B cell (primary cell): Measurements from ENCODE around the gene FASTK.

Source experiments
- EZH2 ChIP-seq: IDR thresholded peaks from 2 replicates; pipeline ENCODE4 v1.6.1; 2012; ENCODE audit warnings: borderline replicate concordance, low read depth, mild to moderate bottlenecking, moderate library complexity, low read length; ENCODE audit not compliant: insufficient read depth, poor library complexity, severe bottlenecking
- TF ChIP-seq, protein P1 (sequence below): fragments of 200-600 bp; IDR thresholded peaks from one replicate; pipeline ENCODE4 v1.8.0; 2022; ENCODE audit warnings: antibody characterized with exemption, mild to moderate bottlenecking

DNA sequence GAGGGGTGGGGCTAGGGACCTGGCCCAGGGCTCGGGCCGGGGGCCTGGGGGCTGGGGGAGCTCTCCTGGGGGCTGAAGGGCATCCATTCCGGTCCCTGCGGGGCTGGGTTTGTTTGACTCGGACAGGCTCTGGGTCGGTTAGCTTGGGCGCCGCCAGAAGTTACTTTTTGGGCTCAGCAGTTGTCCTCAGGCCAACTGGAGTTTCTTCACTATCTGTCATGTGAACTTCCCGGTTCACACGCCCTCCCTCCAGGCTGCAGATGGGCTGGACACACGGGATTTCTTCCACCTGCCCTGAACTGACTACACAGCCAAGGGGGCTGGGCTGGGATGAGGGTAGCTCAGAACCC lies 17.4 kb downstream of the FASTK start:
- TF ChIP-seq, protein P1, sequence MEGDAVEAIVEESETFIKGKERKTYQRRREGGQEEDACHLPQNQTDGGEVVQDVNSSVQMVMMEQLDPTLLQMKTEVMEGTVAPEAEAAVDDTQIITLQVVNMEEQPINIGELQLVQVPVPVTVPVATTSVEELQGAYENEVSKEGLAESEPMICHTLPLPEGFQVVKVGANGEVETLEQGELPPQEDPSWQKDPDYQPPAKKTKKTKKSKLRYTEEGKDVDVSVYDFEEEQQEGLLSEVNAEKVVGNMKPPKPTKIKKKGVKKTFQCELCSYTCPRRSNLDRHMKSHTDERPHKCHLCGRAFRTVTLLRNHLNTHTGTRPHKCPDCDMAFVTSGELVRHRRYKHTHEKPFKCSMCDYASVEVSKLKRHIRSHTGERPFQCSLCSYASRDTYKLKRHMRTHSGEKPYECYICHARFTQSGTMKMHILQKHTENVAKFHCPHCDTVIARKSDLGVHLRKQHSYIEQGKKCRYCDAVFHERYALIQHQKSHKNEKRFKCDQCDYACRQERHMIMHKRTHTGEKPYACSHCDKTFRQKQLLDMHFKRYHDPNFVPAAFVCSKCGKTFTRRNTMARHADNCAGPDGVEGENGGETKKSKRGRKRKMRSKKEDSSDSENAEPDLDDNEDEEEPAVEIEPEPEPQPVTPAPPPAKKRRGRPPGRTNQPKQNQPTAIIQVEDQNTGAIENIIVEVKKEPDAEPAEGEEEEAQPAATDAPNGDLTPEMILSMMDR = no peak
- TF ChIP-seq EZH2 = no peak
